ENCODE results near the gene SNRPF.

GRCh38 chr12:95880895-95881294 lies 22.1 kb downstream of the SNRPF start:
- TF ChIP-seq EZH2 (IDR thresholded peaks at IDR 0.05): no peak
- TF ChIP-seq POLR2AphosphoS5 (IDR thresholded peaks at IDR 0.05; ENCODE audit: borderline replicate concordance, low read depth, low read length): no peak
